Measurements from ENCODE around the gene DUSP1. TPM values are rescaled to one million over a fixed set of nuclear protein-coding genes. Genes with fewer than 3 reads are reported as not detected.
A peak's percentile ranks its signal among the peaks of the same experiment; 100 is the strongest.

The DUSP1 gene
- total and polyA plus RNA-seq, 9 of the 15 experiments (the other 6 are each of a cell fraction or from before 2014, with no cell fraction given) = 2.1 to 14.2 (median 8.5) TPM

GRCh38 chr5:172795318-172795977 lies 24.5 kb upstream of the DUSP1 start (continued):
- TF ChIP-seq, protein P1, sequence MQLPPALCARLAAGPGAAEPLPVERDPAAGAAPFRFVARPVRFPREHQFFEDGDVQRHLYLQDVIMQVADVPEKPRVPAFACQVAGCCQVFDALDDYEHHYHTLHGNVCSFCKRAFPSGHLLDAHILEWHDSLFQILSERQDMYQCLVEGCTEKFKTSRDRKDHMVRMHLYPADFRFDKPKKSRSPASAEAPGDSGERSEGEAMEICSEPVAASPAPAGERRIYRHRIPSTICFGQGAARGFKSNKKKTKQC (CRISPR knock-in tag; IDR thresholded peaks at IDR 0.05) = no peak
- TF ChIP-seq ZNF644 (tag; IDR thresholded peaks at IDR 0.05; ENCODE audit: low read depth) (no peak), BDP1 (IDR thresholded peaks at IDR 0.05; ENCODE audit: insufficient read depth, insufficient read length) (no peak), ZNF780A (CRISPR knock-in tag; IDR thresholded peaks at IDR 0.05) (no peak), CREM (IDR thresholded peaks at IDR 0.05; ENCODE audit: low read depth) (no peak), EP300 (IDR thresholded peaks at IDR 0.05; ENCODE audit: low read length) (no peak), ETV6 (IDR thresholded peaks at IDR 0.05; ENCODE audit: borderline replicate concordance in 1 of 2, low read depth in 2 of 2, low read length in 1 of 2) (no peak), ETV6 (CRISPR knock-in tag; IDR thresholded peaks at IDR 0.05; ENCODE audit: borderline replicate concordance) (no peak), ADNP (tag; IDR thresholded peaks at IDR 0.05) (peak; percentile 83; the same call in 1 of the 2 replicates), USF1 (CRISPR knock-in tag; IDR thresholded peaks at IDR 0.05) (no peak), CHAMP1 (IDR thresholded peaks at IDR 0.05) (no peak), ZNF274 (IDR thresholded peaks at IDR 0.05; ENCODE audit: borderline replicate concordance, low read depth, low read length) (no peak), ZNF263 (CRISPR knock-in tag; IDR thresholded peaks at IDR 0.05; ENCODE audit: borderline replicate concordance) (no peak), CTCFL (IDR thresholded peaks at IDR 0.05; ENCODE audit: borderline replicate concordance, insufficient read depth, low read depth, low read length, poor library complexity, severe bottlenecking) (no peak)
- TF ChIP-seq, protein P2, sequence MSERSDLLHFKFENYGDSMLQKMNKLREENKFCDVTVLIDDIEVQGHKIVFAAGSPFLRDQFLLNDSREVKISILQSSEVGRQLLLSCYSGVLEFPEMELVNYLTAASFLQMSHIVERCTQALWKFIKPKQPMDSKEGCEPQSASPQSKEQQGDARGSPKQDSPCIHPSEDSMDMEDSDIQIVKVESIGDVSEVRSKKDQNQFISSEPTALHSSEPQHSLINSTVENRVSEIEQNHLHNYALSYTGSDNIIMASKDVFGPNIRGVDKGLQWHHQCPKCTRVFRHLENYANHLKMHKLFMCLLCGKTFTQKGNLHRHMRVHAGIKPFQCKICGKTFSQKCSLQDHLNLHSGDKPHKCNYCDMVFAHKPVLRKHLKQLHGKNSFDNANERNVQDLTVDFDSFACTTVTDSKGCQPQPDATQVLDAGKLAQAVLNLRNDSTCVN (CRISPR knock-in tag; IDR thresholded peaks at IDR 0.05) = no peak
- TF ChIP-seq, protein P3, sequence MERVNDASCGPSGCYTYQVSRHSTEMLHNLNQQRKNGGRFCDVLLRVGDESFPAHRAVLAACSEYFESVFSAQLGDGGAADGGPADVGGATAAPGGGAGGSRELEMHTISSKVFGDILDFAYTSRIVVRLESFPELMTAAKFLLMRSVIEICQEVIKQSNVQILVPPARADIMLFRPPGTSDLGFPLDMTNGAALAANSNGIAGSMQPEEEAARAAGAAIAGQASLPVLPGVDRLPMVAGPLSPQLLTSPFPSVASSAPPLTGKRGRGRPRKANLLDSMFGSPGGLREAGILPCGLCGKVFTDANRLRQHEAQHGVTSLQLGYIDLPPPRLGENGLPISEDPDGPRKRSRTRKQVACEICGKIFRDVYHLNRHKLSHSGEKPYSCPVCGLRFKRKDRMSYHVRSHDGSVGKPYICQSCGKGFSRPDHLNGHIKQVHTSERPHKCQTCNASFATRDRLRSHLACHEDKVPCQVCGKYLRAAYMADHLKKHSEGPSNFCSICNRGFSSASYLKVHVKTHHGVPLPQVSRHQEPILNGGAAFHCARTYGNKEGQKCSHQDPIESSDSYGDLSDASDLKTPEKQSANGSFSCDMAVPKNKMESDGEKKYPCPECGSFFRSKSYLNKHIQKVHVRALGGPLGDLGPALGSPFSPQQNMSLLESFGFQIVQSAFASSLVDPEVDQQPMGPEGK (CRISPR knock-in tag; IDR thresholded peaks at IDR 0.05; ENCODE audit: borderline replicate concordance) = no peak
